ENCODE results near the gene FCRL6.
A peak's percentile ranks its signal among the peaks of the same experiment; 100 is the strongest.

The FCRL6 gene

DNA sequence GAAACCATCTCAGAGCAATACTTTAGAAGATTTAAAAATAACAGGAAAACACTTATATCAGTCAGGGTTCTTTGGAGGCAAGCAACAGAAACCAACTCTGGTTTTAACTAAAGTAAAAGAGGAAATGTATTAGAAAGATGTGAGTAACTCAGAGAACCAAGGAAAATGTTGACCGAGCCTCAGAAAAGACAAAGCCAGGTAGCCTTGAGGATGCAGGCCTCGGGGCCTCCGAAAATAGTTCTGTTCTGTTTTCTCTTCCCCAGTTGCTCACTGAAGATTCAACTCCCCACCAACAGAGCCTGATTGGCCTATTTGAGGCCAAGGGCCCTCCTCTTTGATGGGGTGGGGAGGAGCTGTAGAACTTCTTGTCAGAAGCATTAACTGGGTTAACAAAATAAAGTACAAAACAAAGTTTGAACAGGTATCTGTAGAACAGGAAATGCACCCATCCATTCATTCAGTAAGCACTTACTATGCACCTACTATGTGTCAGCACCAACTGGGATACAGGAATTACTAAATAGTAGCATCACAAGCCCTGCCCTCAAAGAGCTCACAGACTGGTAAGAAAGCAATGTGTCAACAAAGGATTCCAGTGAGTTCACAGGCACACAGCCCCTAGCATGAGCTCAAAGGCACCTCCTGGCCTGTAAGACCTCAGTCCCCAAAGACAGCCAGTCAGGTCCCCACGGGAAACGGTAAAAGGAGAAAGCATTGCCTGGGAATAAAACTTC, 37.1 kb downstream of the FCRL6 start:
- H3K36me3 ChIP-seq (ENCODE audit: control insufficient read depth in 1 of 2, insufficient read depth in 2 of 2, low read length in 2 of 2) = peaks cover 0 to 6% of the 10 kb centered on the region in 2 donors
- no peaks in the 10 kb centered on the region for H3K4me1 ChIP-seq (ENCODE audit: control insufficient read depth in 1 of 2, insufficient read depth in 2 of 2, low read length in 2 of 2)
- no peak overlapping the region for H3K4me3 ChIP-seq (ENCODE audit: low read depth in 1 of 2, low read length in 2 of 2)
- no peaks in the 10 kb centered on the region for H3K27me3 ChIP-seq (ENCODE audit: low read depth, low read length)
- no peaks in the 10 kb centered on the region for H3K9me3 ChIP-seq (ENCODE audit: control insufficient read depth in 1 of 2, low read length in 2 of 2)
- no peak overlapping the region for H3K27ac ChIP-seq (ENCODE audit: low read length)

DNA sequence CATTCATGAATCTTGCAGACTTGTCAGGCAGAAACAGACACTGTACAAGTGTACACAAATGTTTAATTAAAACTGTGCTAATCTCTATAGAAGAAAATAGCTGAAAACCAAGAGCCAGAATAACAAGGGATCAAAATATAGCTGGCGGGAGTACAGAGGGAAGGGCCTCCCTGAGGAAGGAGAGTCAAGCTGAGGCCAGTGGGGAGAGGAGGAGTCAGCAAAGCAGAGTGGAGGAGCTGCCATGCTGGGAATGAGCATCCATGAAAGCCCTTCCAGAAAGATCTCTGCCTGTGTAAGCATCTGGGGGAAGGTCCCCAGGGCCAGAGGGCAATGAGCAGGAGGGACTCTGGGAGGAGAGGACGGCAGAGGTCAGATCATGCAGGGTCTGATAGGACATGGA, 39.6 kb downstream of the FCRL6 start:
- Histone ChIP-seq H3K36me3 (ENCODE audit: control insufficient read depth in 1 of 2, insufficient read depth in 2 of 2, low read length in 2 of 2) (peaks cover 0 to 3% of the 10 kb centered on the region in 2 donors), H3K27me3 (ENCODE audit: low read depth, low read length) (no peaks in the 10 kb centered on the region), H3K4me1 (ENCODE audit: control insufficient read depth in 1 of 2, insufficient read depth in 2 of 2, low read length in 2 of 2) (no peaks in the 10 kb centered on the region), H3K27ac (ENCODE audit: low read length) (no peak overlapping the region), H3K4me3 (ENCODE audit: low read depth in 1 of 2, low read length in 2 of 2) (no peak overlapping the region), H3K9me3 (ENCODE audit: control insufficient read depth in 1 of 2, low read length in 2 of 2) (no peaks in the 10 kb centered on the region)

DNA sequence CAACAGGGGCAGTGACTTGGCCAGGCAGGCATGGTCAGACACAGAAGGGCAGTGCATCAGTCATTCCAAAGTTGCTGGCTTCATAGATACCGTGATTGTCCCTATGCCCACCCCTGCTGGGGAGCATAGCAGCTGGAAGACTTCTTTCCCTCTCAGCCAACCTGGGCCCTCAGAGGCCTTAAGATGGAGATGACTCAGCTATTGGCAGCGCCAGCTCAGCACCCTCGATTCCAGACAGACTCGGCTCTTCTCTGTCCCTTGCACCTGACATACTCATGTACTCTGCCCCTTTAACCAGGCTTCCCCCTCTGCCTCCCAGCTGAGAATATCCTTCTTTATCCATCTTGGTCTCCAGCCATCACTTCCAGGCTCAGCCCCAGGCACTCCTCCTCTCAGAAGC, 41.3 kb downstream of the FCRL6 start:
- Histone ChIP-seq H3K4me3 (ENCODE audit: low read depth in 1 of 2, low read length in 2 of 2) (no peak overlapping the region), H3K27me3 (ENCODE audit: low read depth, low read length) (no peaks in the 10 kb centered on the region), H3K27ac (ENCODE audit: low read length) (no peak overlapping the region), H3K36me3 (ENCODE audit: control insufficient read depth in 1 of 2, insufficient read depth in 2 of 2, low read length in 2 of 2) (no peaks in the 10 kb centered on the region), H3K9me3 (ENCODE audit: control insufficient read depth in 1 of 2, low read length in 2 of 2) (no peaks in the 10 kb centered on the region), H3K4me1 (ENCODE audit: control insufficient read depth in 1 of 2, insufficient read depth in 2 of 2, low read length in 2 of 2) (no peaks in the 10 kb centered on the region)

DNA sequence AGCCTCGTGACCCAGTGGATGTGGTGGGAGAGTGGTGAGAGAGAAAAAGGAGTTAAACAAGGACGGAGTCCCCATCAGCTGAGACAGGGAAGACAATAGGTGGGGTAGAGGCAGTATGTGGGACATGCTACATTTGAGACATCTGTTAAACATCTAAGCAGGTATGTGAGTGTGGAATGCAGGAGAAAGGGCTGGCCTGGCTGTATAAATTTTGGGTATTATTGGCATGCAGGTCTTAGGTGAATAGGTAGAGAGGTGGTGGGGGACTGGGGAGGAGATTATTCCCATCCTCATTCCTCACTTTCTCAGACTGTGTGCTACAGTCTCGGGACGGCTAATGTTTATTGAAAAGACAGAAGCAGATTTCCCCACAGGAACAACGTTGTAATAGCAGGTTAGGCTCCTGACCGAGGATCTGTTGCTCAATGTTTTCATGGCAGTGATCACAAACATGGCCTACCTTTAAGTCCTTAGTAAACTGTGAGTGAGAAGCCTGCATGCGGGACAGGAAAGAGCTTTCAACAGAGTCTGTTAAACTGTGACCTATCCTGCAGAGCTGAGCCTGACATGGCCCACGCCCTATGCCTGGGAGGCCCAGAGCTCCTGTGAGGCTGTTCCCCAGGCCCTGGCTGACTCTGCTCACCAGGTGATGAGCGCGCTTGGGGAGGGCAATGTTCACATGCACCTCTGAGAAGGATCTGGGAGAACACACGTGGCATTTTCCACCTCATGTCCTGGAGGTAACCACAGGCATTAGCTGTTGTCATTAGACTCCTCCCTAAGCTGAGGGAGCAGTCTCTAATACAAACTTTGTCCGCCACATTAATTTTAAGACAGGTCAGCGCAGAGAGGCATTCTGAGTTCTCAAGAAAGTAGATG, 43.8 kb downstream of the FCRL6 start:
- H3K27ac ChIP-seq (ENCODE audit: low read length) = no peak overlapping the region

DNA sequence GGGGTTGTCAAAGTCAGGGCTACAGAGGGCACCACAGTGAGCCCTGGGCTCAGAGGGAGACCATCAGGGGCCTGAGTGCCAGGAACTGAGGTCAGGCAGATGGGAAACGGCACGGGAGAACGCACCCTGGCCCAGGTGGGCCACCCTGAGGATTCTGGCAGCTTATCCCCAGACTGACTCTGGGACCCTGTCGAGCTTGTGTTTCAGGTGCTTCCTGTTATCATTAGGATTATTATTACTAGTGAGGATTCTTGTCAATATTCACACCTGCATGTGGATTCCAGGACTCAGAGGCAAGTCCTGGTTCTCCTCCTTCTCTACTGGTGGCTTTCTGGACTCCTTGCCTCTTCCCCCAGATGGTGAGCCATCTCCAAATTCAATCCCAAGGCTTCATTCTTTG, 45.1 kb downstream of the FCRL6 start:
- H3K4me3 ChIP-seq (ENCODE audit: low read depth in 1 of 2, low read length in 2 of 2) = no peak overlapping the region
- H3K27ac ChIP-seq (ENCODE audit: low read length) = no peak overlapping the region
- no peaks in the 10 kb centered on the region for H3K4me1 ChIP-seq (ENCODE audit: control insufficient read depth in 1 of 2, insufficient read depth in 2 of 2, low read length in 2 of 2)
- no peaks in the 10 kb centered on the region for H3K36me3 ChIP-seq (ENCODE audit: control insufficient read depth in 1 of 2, insufficient read depth in 2 of 2, low read length in 2 of 2)
- no peaks in the 10 kb centered on the region for H3K9me3 ChIP-seq (ENCODE audit: control insufficient read depth in 1 of 2, low read length in 2 of 2)
- no peaks in the 10 kb centered on the region for H3K27me3 ChIP-seq (ENCODE audit: low read depth, low read length)

More for the DNA sequence above, 43.8 kb downstream of the FCRL6 start:
- no peaks in the 10 kb centered on the region for H3K4me1 ChIP-seq (ENCODE audit: control insufficient read depth in 1 of 2, insufficient read depth in 2 of 2, low read length in 2 of 2)
- no peaks in the 10 kb centered on the region for H3K9me3 ChIP-seq (ENCODE audit: control insufficient read depth in 1 of 2, low read length in 2 of 2)
- H3K27me3 ChIP-seq (ENCODE audit: low read depth, low read length) = no peaks in the 10 kb centered on the region
- H3K36me3 ChIP-seq (ENCODE audit: control insufficient read depth in 1 of 2, insufficient read depth in 2 of 2, low read length in 2 of 2) = no peaks in the 10 kb centered on the region
- H3K4me3 ChIP-seq (ENCODE audit: low read depth in 1 of 2, low read length in 2 of 2) = no peak overlapping the region

DNA sequence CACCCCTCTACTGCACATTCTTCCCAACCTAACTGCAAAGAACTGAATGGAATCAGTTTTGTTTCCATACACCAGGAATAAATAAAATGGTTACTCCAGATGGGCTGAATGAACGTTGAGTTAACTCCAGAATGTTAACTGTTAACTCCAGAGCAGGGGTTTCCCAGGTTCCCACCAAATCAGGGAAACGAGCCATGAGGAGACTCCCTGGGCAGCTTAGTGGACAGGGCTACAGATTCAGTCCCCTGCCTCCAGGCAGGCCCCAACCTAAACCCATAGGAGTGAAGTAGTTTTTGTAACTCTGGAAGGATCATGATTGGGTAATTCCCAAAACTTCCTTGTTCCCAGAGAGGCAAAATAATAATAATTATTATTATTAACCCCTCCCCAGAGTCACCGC, 46.2 kb downstream of the FCRL6 start:
- H3K27me3 ChIP-seq (ENCODE audit: low read depth, low read length) = no peaks in the 10 kb centered on the region
- H3K36me3 ChIP-seq (ENCODE audit: control insufficient read depth in 1 of 2, insufficient read depth in 2 of 2, low read length in 2 of 2) = no peaks in the 10 kb centered on the region
- no peak overlapping the region for H3K27ac ChIP-seq (ENCODE audit: low read length)
- no peak overlapping the region for H3K4me3 ChIP-seq (ENCODE audit: low read depth in 1 of 2, low read length in 2 of 2)
- peaks cover 0 to 6% of the 10 kb centered on the region in 2 donors for H3K4me1 ChIP-seq (ENCODE audit: control insufficient read depth in 1 of 2, insufficient read depth in 2 of 2, low read length in 2 of 2)
- H3K9me3 ChIP-seq (ENCODE audit: control insufficient read depth in 1 of 2, low read length in 2 of 2) = no peaks in the 10 kb centered on the region

DNA sequence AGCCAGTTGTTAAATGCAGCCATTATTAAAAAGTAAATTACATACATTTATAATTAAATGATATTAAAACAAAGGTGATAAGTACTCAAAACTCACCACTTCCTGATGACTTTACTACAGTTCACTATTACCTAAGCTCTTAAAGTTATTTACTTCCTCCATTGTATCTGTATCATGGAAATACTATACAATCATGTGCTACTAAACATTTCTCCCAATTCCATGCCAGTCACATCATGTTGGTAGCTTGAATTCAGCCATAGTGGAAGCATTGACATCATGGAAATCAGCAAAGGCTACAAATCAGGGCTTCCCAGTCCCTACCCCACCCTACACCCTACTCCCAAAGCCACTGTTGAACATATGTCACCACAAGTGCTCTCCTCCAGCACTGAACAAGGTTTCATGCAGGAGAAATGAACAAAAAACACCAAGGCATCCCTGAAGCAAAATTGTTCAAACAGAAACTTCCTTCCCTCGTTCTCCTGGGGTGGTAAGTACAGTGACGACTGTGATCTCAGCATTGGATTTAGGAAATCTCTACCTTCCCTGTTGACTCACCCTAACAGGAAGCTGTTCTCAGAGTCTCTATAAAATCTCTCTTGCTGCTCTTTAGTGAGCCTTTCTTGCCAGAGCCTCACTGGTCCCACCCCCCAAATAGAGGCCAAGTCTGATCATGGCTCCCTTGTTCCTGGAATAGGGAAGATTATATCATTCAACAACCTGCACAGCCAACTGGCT, 47.6 kb downstream of the FCRL6 start:
- no peak overlapping the region for H3K27ac ChIP-seq (ENCODE audit: low read length)
- H3K27me3 ChIP-seq (ENCODE audit: low read depth, low read length) = no peaks in the 10 kb centered on the region
- peaks cover 0 to 14% of the 10 kb centered on the region in 2 donors for H3K4me1 ChIP-seq (ENCODE audit: control insufficient read depth in 1 of 2, insufficient read depth in 2 of 2, low read length in 2 of 2)
- H3K36me3 ChIP-seq (ENCODE audit: control insufficient read depth in 1 of 2, insufficient read depth in 2 of 2, low read length in 2 of 2) = no peaks in the 10 kb centered on the region
- no peaks in the 10 kb centered on the region for H3K9me3 ChIP-seq (ENCODE audit: control insufficient read depth in 1 of 2, low read length in 2 of 2)
- H3K4me3 ChIP-seq (ENCODE audit: low read depth in 1 of 2, low read length in 2 of 2) = no peak overlapping the region

DNA sequence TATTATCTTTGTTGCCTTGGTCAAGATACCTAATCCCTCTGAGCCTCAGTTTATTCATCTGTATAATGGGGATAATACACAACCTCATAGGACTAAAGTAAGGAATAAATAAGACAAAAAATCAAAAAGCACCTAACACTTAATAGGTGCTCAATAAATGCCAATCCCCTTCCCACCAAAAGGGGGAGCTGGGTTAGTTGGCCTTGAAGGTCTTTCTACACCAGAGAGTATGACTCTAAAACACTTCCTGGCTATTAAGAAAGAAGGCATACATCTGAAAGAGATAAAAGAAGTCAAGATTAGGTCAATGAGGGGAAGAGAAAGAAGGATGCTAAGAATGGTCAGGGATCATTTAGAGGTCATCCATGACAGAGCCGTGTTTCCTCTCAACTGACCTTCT, 49.2 kb downstream of the FCRL6 start:
- no peak overlapping the region for H3K4me3 ChIP-seq (ENCODE audit: low read depth in 1 of 2, low read length in 2 of 2)
- H3K9me3 ChIP-seq (ENCODE audit: control insufficient read depth in 1 of 2, low read length in 2 of 2) = no peaks in the 10 kb centered on the region
- H3K4me1 ChIP-seq (ENCODE audit: control insufficient read depth in 1 of 2, insufficient read depth in 2 of 2, low read length in 2 of 2) = peaks cover 0 to 18% of the 10 kb centered on the region in 2 donors
- no peak overlapping the region for H3K27ac ChIP-seq (ENCODE audit: low read length)
- no peaks in the 10 kb centered on the region for H3K27me3 ChIP-seq (ENCODE audit: low read depth, low read length)
- H3K36me3 ChIP-seq (ENCODE audit: control insufficient read depth in 1 of 2, insufficient read depth in 2 of 2, low read length in 2 of 2) = no peaks in the 10 kb centered on the region

DNA sequence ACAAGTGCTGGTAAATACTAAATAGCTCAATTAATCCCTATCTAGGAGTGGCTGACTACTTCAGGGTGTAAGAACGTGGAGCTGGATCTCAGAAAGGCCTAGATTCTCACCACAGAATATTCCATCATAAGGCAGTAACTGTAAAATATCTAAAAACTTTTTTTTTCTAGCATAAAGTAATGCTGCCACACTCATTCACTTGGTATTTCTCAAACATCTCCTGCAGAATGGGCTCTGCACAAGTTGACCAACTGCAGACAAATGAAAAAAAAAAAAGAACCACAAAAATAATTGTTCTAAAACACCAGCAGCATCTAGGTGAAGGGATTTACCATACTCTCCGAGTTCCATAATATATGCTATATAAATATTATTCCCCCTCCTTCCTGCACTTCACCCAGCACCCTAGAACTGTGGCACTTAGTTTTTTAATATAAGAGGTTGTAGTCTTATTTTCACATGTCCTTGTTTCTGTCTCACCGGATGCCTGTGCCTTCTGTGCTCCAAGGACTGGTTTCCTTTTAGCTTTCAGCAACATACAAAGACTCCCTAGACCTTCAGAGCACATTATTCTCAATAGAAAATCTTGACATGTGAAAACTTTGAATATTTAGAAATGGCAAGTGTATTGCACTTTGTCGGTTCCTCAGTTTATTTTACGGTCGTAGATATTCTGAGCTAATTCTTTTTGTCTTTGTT, 51.4 kb downstream of the FCRL6 start:
- Histone ChIP-seq H3K27me3 (ENCODE audit: low read depth, low read length) (no peaks in the 10 kb centered on the region), H3K4me3 (ENCODE audit: low read depth in 1 of 2, low read length in 2 of 2) (peak overlapping the region; percentile 49 to 85), H3K9me3 (ENCODE audit: control insufficient read depth in 1 of 2, low read length in 2 of 2) (no peaks in the 10 kb centered on the region), H3K36me3 (ENCODE audit: control insufficient read depth in 1 of 2, insufficient read depth in 2 of 2, low read length in 2 of 2) (no peaks in the 10 kb centered on the region), H3K4me1 (ENCODE audit: control insufficient read depth in 1 of 2, insufficient read depth in 2 of 2, low read length in 2 of 2) (peaks cover 0 to 18% of the 10 kb centered on the region in 2 donors), H3K27ac (ENCODE audit: low read length) (peak overlapping the region; percentile 77)

DNA sequence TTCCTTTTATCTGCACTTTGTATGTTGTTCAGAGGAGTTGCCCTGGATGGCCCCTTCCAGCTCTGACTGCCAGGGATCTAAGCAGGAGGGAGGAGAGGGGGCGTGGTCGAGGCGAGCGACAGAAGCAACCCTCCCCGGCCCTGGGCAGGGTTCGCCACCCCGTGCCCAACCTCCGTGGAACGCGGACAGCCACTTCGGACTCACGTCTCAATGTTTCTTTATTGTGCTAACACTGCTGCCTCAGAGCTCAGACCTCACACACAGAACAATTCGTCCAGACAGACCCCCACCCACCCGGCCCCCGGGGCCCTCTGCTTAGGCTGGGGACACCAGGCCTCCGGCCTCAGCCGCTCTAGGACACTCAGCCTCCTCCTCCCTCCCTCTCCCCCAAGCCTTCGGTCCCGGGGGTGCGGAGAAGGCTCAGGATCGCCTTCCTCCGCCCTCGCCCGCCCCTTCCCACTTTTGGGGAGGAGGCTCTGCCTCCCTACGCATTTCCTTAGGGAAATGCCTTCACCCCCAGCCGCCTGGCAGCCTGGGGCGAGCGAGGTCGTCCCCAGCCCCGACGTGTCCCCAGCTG, 52.0 kb downstream of the FCRL6 start:
- Histone ChIP-seq H3K9me3 (ENCODE audit: control insufficient read depth in 1 of 2, low read length in 2 of 2) (no peaks in the 10 kb centered on the region), H3K36me3 (ENCODE audit: control insufficient read depth in 1 of 2, insufficient read depth in 2 of 2, low read length in 2 of 2) (no peaks in the 10 kb centered on the region), H3K4me1 (ENCODE audit: control insufficient read depth in 1 of 2, insufficient read depth in 2 of 2, low read length in 2 of 2) (peaks cover 0 to 18% of the 10 kb centered on the region in 2 donors), H3K27me3 (ENCODE audit: low read depth, low read length) (no peaks in the 10 kb centered on the region), H3K27ac (ENCODE audit: low read length) (peak overlapping the region; percentile 77), H3K4me3 (ENCODE audit: low read depth in 1 of 2, low read length in 2 of 2) (peak overlapping the region; percentile 49 to 85)

All from muscle layer of duodenum (tissue), 2 donors.